HEK293 (cell line): Measurements from ENCODE around the gene SRL.
A peak's percentile ranks its signal among the peaks of the same experiment; 100 is the strongest.

ENCODE experiments used
- GLI4 ChIP-seq: fragments of 450-650 bp; formaldehyde crosslinking; IDR thresholded peaks from 2 replicates; pipeline ENCODE4 v1.5.1; 2016; ENCODE audit warnings: missing biosample characterization, missing genetic modification characterization
- GLIS2 ChIP-seq: fragments of 450-650 bp; formaldehyde crosslinking; IDR thresholded peaks from 2 replicates; pipeline ENCODE4 v1.5.1; 2016; ENCODE audit warnings: missing biosample characterization, missing genetic modification characterization
- MYNN ChIP-seq: fragments of 450-650 bp; formaldehyde crosslinking; IDR thresholded peaks from 2 replicates; pipeline ENCODE4 v1.5.1; 2016; ENCODE audit warnings: missing biosample characterization, missing genetic modification characterization, borderline replicate concordance
- PRDM1 ChIP-seq: fragments of 450-650 bp; formaldehyde crosslinking; IDR thresholded peaks from 2 replicates; pipeline ENCODE4; 2016; ENCODE audit warnings: missing biosample characterization, missing genetic modification characterization
- SP7 ChIP-seq: fragments of 450-650 bp; formaldehyde crosslinking; IDR thresholded peaks from 2 replicates; pipeline ENCODE4 v1.5.1; 2016; ENCODE audit warnings: missing biosample characterization, missing genetic modification characterization
- ZBTB8A ChIP-seq: fragments of 450-650 bp; formaldehyde crosslinking; IDR thresholded peaks from 2 replicates; pipeline ENCODE4 v1.5.1; 2016; ENCODE audit warnings: missing biosample characterization, missing genetic modification characterization
- ZNF10 ChIP-seq: fragments of 450-650 bp; formaldehyde crosslinking; IDR thresholded peaks from 2 replicates; pipeline ENCODE4 v1.5.1; 2017; ENCODE audit warnings: missing biosample characterization, missing genetic modification characterization
- ZNF211 ChIP-seq: fragments of 450-650 bp; formaldehyde crosslinking; IDR thresholded peaks from 2 replicates; pipeline ENCODE4 v1.5.1; 2016; ENCODE audit warnings: low read depth, missing biosample characterization, missing genetic modification characterization
- ZNF324 ChIP-seq: fragments of 450-650 bp; formaldehyde crosslinking; IDR thresholded peaks from 2 replicates; pipeline ENCODE4 v1.5.1; 2016; ENCODE audit warnings: missing biosample characterization, missing genetic modification characterization
- ZNF335 ChIP-seq: fragments of 450-650 bp; formaldehyde crosslinking; conservative IDR thresholded peaks from 2 replicates; pipeline ENCODE4 v1.5.1; 2016; ENCODE audit warnings: missing biosample characterization, missing genetic modification characterization
- ZNF354C ChIP-seq: fragments of 450-650 bp; formaldehyde crosslinking; IDR thresholded peaks from 2 replicates; pipeline ENCODE4 v1.5.1; 2016; ENCODE audit warnings: missing biosample characterization, missing genetic modification characterization, low read depth, borderline replicate concordance
- ZNF48 ChIP-seq: fragments of 450-650 bp; formaldehyde crosslinking; IDR thresholded peaks from 2 replicates; pipeline ENCODE4 v1.5.1; 2016; ENCODE audit warnings: missing biosample characterization, missing genetic modification characterization
- ZNF529 ChIP-seq: fragments of 450-650 bp; formaldehyde crosslinking; IDR thresholded peaks from 2 replicates; pipeline ENCODE4 v1.5.1; 2017; ENCODE audit warnings: missing genetic modification characterization, missing biosample characterization; ENCODE audit not compliant: insufficient replicate concordance
- ZNF629 ChIP-seq: fragments of 450-650 bp; formaldehyde crosslinking; IDR thresholded peaks from 2 replicates; pipeline ENCODE4 v1.5.1; 2017; ENCODE audit warnings: missing biosample characterization, missing genetic modification characterization
- ZNF664 ChIP-seq: fragments of 450-650 bp; formaldehyde crosslinking; IDR thresholded peaks from 2 replicates; pipeline ENCODE4 v1.5.1; 2016; ENCODE audit warnings: missing biosample characterization, missing genetic modification characterization
- TF ChIP-seq, protein P1 (sequence below): fragments of 450-650 bp; formaldehyde crosslinking; IDR thresholded peaks from 2 replicates; pipeline ENCODE4 v1.5.1; 2016; ENCODE audit warnings: missing biosample characterization, missing genetic modification characterization
- TF ChIP-seq, protein P2 (sequence below): fragments of 450-650 bp; IDR thresholded peaks from 2 replicates; pipeline ENCODE4 v1.5.1; 2018; ENCODE audit warnings: missing biosample characterization, mild to moderate bottlenecking, missing genetic modification characterization
- TF ChIP-seq, protein P3 (sequence below): IDR thresholded peaks from 2 replicates; pipeline ENCODE4 v1.6.1; 2011; ENCODE audit warnings: mild to moderate bottlenecking, low read depth, low read length, borderline replicate concordance
- TF ChIP-seq, protein P4 (sequence below): fragments of 450-650 bp; formaldehyde crosslinking; IDR thresholded peaks from 2 replicates; pipeline ENCODE4 v1.5.1; 2016; ENCODE audit warnings: missing biosample characterization, missing genetic modification characterization
- TF ChIP-seq, protein P5 (sequence below): fragments of 450-650 bp; formaldehyde crosslinking; IDR thresholded peaks from 2 replicates; pipeline ENCODE4 v1.5.1; 2017; ENCODE audit warnings: missing biosample characterization, mild to moderate bottlenecking, missing genetic modification characterization, moderate library complexity
- TF ChIP-seq, protein P6 (sequence below): fragments of 450-650 bp; formaldehyde crosslinking; conservative IDR thresholded peaks from 2 replicates; pipeline ENCODE4 v1.5.1; 2016; ENCODE audit warnings: low read depth, missing biosample characterization, missing genetic modification characterization
- TF ChIP-seq, protein P7 (sequence below): fragments of 450-650 bp; formaldehyde crosslinking; IDR thresholded peaks from 2 replicates; pipeline ENCODE4 v1.5.1; 2016; ENCODE audit warnings: missing biosample characterization, missing genetic modification characterization
- TF ChIP-seq, protein P8 (sequence below): fragments of 450-650 bp; formaldehyde crosslinking; IDR thresholded peaks from 2 replicates; pipeline ENCODE4 v1.5.1; 2016; ENCODE audit warnings: missing biosample characterization, missing genetic modification characterization

Gene SRL

DNA sequence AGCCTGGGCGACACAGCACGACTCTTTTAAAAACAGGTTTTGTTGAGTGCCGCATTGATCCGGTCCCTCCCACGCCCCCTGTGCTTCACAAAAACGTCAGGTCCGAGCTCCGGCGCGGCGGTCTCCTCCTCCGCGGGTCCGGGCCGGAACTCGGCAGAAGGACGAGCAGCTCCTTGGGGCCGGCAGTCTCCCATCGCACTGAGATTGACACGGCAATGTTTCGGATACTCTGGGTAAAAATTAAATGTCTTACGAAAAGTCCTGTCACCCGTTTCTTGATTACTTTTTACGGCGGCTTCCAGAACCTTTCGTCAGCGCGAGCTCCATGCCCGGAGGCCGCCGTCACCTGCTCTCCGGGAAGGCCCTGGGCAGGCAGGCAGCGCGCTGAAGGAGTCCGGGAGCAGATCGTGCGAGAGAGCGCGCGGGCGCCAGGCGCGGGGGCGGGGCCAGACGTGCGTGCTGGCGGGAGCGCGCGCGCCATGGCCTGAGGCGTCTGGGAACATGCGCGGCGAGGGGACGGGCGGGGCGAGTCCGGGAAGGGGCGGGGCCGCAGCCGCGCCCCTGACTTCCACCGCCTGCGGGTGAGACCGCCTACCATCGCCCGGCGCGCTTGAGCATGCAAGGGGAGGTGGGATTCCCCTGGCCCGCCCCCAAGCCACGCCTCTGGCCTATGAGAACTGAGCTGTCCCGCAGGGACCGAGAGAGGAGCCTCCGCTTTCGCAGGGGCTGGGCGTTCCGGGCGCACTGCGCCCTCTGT lies 11.7 kb upstream of the SRL start (continued):
- TF ChIP-seq, protein P1, sequence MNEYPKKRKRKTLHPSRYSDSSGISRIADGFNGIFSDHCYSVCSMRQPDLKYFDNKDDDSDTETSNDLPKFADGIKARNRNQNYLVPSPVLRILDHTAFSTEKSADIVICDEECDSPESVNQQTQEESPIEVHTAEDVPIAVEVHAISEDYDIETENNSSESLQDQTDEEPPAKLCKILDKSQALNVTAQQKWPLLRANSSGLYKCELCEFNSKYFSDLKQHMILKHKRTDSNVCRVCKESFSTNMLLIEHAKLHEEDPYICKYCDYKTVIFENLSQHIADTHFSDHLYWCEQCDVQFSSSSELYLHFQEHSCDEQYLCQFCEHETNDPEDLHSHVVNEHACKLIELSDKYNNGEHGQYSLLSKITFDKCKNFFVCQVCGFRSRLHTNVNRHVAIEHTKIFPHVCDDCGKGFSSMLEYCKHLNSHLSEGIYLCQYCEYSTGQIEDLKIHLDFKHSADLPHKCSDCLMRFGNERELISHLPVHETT, result peak; percentile 37; the same call in 1 of the 2 replicates
- TF ChIP-seq ZNF529 (tag by site-specific recombination), result peak; percentile 5
- no peak for TF ChIP-seq ZNF48 (tag by site-specific recombination)
- no peak for TF ChIP-seq MYNN (tag by site-specific recombination)
- TF ChIP-seq, protein P2, sequence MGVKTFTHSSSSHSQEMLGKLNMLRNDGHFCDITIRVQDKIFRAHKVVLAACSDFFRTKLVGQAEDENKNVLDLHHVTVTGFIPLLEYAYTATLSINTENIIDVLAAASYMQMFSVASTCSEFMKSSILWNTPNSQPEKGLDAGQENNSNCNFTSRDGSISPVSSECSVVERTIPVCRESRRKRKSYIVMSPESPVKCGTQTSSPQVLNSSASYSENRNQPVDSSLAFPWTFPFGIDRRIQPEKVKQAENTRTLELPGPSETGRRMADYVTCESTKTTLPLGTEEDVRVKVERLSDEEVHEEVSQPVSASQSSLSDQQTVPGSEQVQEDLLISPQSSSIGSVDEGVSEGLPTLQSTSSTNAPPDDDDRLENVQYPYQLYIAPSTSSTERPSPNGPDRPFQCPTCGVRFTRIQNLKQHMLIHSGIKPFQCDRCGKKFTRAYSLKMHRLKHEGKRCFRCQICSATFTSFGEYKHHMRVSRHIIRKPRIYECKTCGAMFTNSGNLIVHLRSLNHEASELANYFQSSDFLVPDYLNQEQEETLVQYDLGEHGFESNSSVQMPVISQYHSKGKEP, result no peak; the same call in 1 of the 2 replicates
- TF ChIP-seq ZNF664 (tag by site-specific recombination), result no peak
- TF ChIP-seq, protein P3, sequence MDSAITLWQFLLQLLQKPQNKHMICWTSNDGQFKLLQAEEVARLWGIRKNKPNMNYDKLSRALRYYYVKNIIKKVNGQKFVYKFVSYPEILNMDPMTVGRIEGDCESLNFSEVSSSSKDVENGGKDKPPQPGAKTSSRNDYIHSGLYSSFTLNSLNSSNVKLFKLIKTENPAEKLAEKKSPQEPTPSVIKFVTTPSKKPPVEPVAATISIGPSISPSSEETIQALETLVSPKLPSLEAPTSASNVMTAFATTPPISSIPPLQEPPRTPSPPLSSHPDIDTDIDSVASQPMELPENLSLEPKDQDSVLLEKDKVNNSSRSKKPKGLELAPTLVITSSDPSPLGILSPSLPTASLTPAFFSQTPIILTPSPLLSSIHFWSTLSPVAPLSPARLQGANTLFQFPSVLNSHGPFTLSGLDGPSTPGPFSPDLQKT, result no peak
- TF ChIP-seq, protein P4, sequence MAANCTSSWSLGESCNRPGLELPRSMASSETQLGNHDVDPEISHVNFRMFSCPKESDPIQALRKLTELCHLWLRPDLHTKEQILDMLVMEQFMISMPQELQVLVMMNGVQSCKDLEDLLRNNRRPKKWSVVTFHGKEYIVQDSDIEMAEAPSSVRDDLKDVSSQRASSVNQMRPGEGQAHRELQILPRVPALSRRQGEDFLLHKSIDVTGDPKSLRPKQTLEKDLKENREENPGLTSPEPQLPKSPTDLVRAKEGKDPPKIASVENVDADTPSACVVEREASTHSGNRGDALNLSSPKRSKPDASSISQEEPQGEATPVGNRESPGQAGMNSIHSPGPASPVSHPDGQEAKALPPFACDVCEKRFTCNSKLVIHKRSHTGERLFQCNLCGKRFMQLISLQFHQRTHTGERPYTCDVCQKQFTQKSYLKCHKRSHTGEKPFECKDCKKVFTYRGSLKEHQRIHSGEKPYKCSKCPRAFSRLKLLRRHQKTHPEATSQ (tag by site-specific recombination), result peak; percentile 7; the same call in 1 of the 2 replicates
- TF ChIP-seq, protein P5, sequence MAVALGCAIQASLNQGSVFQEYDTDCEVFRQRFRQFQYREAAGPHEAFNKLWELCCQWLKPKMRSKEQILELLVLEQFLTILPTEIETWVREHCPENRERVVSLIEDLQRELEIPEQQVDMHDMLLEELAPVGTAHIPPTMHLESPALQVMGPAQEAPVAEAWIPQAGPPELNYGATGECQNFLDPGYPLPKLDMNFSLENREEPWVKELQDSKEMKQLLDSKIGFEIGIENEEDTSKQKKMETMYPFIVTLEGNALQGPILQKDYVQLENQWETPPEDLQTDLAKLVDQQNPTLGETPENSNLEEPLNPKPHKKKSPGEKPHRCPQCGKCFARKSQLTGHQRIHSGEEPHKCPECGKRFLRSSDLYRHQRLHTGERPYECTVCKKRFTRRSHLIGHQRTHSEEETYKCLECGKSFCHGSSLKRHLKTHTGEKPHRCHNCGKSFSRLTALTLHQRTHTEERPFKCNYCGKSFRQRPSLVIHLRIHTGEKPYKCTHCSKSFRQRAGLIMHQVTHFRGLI, result peak; percentile 76; the same call in 1 of the 2 replicates
- TF ChIP-seq ZBTB8A (tag by site-specific recombination), result peak; percentile 99
- 0 out of 2 replicates have a peak, but pooled peaks have one; percentile 43 for TF ChIP-seq GLIS2 (tag by site-specific recombination)
- no peak for TF ChIP-seq ZNF354C (tag by site-specific recombination)
- TF ChIP-seq, protein P6, sequence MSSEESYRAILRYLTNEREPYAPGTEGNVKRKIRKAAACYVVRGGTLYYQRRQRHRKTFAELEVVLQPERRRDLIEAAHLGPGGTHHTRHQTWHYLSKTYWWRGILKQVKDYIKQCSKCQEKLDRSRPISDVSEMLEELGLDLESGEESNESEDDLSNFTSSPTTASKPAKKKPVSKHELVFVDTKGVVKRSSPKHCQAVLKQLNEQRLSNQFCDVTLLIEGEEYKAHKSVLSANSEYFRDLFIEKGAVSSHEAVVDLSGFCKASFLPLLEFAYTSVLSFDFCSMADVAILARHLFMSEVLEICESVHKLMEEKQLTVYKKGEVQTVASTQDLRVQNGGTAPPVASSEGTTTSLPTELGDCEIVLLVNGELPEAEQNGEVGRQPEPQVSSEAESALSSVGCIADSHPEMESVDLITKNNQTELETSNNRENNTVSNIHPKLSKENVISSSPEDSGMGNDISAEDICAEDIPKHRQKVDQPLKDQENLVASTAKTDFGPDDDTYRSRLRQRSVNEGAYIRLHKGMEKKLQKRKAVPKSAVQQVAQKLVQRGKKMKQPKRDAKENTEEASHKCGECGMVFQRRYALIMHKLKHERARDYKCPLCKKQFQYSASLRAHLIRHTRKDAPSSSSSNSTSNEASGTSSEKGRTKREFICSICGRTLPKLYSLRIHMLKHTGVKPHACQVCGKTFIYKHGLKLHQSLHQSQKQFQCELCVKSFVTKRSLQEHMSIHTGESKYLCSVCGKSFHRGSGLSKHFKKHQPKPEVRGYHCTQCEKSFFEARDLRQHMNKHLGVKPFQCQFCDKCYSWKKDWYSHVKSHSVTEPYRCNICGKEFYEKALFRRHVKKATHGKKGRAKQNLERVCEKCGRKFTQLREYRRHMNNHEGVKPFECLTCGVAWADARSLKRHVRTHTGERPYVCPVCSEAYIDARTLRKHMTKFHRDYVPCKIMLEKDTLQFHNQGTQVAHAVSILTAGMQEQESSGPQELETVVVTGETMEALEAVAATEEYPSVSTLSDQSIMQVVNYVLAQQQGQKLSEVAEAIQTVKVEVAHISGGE (tag by site-specific recombination), result peak; percentile 89
- 0 out of 2 replicates have a peak, but pooled peaks have one; percentile 46 for TF ChIP-seq ZNF324 (tag by site-specific recombination)
- TF ChIP-seq ZNF10, result peak; percentile 97
- peak; percentile 53; the same call in 1 of the 2 replicates for TF ChIP-seq GLI4 (tag by site-specific recombination)
- no peak for TF ChIP-seq ZNF211 (tag by site-specific recombination)
- TF ChIP-seq SP7 (tag by site-specific recombination), result peak; percentile 60; the same call in 1 of the 2 replicates
- TF ChIP-seq, protein P7, sequence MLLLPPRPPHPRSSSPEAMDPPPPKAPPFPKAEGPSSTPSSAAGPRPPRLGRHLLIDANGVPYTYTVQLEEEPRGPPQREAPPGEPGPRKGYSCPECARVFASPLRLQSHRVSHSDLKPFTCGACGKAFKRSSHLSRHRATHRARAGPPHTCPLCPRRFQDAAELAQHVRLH, result 0 out of 2 replicates have a peak, but pooled peaks have one; percentile 6
- TF ChIP-seq ZNF335, result peak; percentile 94
- peak; percentile 76 for TF ChIP-seq ZNF629 (tag by site-specific recombination)
- no peak for TF ChIP-seq PRDM1 (tag by site-specific recombination)
- TF ChIP-seq, protein P8, sequence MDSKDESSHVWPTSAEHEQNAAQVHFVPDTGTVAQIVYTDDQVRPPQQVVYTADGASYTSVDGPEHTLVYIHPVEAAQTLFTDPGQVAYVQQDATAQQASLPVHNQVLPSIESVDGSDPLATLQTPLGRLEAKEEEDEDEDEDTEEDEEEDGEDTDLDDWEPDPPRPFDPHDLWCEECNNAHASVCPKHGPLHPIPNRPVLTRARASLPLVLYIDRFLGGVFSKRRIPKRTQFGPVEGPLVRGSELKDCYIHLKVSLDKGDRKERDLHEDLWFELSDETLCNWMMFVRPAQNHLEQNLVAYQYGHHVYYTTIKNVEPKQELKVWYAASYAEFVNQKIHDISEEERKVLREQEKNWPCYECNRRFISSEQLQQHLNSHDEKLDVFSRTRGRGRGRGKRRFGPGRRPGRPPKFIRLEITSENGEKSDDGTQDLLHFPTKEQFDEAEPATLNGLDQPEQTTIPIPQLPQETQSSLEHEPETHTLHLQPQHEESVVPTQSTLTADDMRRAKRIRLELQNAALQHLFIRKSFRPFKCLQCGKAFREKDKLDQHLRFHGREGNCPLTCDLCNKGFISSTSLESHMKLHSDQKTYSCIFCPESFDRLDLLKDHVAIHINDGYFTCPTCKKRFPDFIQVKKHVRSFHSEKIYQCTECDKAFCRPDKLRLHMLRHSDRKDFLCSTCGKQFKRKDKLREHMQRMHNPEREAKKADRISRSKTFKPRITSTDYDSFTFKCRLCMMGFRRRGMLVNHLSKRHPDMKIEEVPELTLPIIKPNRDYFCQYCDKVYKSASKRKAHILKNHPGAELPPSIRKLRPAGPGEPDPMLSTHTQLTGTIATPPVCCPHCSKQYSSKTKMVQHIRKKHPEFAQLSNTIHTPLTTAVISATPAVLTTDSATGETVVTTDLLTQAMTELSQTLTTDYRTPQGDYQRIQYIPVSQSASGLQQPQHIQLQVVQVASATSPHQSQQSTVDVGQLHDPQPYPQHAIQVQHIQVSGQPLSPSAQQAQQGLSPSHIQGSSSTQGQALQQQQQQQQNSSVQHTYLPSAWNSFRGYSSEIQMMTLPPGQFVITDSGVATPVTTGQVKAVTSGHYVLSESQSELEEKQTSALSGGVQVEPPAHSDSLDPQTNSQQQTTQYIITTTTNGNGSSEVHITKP, result peak; percentile 73
